ENCODE measurements around the gene NOL4L. TPM values are rescaled to one million over a fixed set of nuclear protein-coding genes. Genes with fewer than 3 reads are reported as not detected.

NOL4L gene
- total RNA-seq, 1 donor from 2014 or later, result 37.7 TPM

DNA sequence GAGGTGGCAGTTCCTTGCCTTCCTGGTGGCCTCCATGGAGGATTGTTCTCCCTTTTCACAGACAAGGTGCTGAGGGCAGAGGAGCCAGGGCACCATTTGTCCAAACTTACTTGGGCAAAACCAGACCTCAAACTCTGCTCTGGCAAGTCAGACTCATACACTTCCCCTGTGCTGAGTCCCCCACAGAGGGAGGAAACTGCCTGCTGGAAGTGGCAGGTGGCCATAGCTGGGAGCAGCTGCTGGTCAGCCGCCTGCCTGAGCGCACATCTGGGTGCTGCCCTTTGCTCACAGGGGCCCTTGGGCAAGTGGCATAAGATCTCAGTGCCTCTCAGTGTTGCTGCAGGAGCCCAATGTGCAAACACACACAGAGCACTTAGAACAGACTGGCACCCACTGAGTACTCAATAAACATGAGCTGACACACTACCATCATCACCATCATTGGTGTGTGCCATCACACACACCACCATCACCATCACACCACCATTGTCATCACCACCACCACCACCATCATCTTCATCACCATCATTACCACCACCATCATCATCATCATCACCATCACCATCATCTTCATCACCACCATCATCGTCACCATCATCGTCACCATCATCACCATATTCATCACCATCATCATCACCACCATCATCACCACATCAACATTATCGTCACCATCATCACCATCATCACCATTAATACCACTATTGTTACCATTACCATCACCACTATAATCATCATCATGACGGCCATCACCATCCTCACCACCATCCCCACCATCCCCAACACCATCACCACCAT lies 17.6 kb downstream of the NOL4L start:
- H3K27ac Mint-ChIP-seq (ENCODE audit: unreplicated experiment), result no peak overlapping the region
- TF ChIP-seq, protein P1, sequence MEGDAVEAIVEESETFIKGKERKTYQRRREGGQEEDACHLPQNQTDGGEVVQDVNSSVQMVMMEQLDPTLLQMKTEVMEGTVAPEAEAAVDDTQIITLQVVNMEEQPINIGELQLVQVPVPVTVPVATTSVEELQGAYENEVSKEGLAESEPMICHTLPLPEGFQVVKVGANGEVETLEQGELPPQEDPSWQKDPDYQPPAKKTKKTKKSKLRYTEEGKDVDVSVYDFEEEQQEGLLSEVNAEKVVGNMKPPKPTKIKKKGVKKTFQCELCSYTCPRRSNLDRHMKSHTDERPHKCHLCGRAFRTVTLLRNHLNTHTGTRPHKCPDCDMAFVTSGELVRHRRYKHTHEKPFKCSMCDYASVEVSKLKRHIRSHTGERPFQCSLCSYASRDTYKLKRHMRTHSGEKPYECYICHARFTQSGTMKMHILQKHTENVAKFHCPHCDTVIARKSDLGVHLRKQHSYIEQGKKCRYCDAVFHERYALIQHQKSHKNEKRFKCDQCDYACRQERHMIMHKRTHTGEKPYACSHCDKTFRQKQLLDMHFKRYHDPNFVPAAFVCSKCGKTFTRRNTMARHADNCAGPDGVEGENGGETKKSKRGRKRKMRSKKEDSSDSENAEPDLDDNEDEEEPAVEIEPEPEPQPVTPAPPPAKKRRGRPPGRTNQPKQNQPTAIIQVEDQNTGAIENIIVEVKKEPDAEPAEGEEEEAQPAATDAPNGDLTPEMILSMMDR (IDR thresholded peaks at IDR 0.05), result no peak
- DNase-seq (ENCODE audit: low spot score), result no peak
- peaks cover 29% of the 10 kb centered on the region for H3K4me1 Mint-ChIP-seq (ENCODE audit: low read depth)
- no peaks in the 10 kb centered on the region for H3K27me3 Mint-ChIP-seq (ENCODE audit: low read depth)
- H3K36me3 Mint-ChIP-seq (ENCODE audit: low read depth), result no peaks in the 10 kb centered on the region
- no peaks in the 10 kb centered on the region for H3K9me3 Mint-ChIP-seq (ENCODE audit: low read depth)
- H3K4me3 Mint-ChIP-seq (ENCODE audit: unreplicated experiment), result no peak overlapping the region

DNA sequence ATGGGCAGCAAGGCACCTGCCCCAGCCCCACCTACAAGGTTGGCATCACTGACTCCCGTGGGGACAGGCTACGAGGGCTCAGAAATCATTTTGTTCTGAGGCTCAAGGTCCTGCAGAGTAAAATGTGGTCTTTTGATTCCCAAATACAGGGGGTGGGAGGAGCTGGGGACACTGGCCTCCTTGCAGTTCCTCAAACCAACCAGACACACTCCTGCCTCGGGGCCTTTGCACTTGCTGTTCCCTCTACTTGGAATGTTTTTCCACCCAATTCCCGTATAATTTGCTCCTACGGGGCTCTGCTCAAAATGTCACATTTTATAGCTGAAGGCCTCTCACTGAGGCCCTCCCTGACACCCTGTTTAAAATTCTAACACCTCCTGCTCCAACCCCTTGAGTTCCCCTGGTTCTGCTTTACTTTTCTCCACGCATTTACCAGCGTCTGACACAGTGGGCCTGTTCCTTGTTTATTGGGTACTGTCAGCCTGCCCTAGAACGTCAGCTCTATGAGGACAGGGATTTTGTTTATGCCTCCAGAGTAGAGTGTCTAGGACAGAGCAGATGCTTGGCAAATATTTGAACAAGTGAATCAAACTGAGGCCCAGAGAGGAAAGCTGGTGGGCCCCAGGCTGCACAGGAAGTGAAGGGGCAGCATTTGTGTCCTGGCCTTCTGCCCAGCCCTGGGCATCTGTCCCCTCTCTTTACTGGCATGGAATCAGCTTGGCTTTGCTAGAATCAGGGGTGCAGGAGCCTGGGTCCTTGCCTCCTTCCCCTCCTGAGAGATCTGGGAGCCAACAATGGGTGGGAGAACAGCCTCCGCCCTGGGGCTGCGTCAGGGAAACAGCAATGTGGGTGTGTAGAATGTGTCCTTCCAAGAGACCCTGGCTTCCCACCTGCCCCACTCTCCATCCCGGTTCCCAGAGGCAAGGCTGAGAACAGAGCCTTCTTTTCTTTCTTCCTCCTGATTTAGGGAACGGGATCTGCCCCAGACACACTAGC lies 18.5 kb downstream of the NOL4L start:
- Mint-ChIP-seq H3K4me3 (ENCODE audit: unreplicated experiment) (no peak overlapping the region), H3K9me3 (ENCODE audit: low read depth) (no peaks in the 10 kb centered on the region), H3K4me1 (ENCODE audit: low read depth) (peaks cover 35% of the 10 kb centered on the region), H3K27ac (ENCODE audit: unreplicated experiment) (no peak overlapping the region), H3K36me3 (ENCODE audit: low read depth) (no peaks in the 10 kb centered on the region), H3K27me3 (ENCODE audit: low read depth) (no peaks in the 10 kb centered on the region)
- TF ChIP-seq, protein P1 (IDR thresholded peaks at IDR 0.05), result no peak
- DNase-seq (ENCODE audit: low spot score), result no peak

DNA sequence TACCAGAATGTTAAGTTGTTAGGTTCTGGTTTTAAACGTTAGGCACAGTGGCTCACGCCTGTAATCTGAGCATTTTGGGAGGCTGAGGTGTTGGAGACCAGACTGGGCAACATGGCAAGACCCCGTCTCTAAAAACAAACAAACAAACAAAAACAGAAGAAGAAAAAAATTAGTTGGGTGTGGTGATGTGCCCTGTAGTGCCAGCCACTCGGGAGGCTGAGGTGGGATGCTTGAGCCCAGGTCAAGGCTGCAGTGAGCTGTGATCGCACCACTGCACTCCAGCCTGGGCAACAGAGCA lies 19.4 kb downstream of the NOL4L start:
- H3K4me3 Mint-ChIP-seq (ENCODE audit: unreplicated experiment), result no peak overlapping the region
- TF ChIP-seq, protein P1 (IDR thresholded peaks at IDR 0.05), result no peak
- DNase-seq (ENCODE audit: low spot score), result no peak
- H3K27me3 Mint-ChIP-seq (ENCODE audit: low read depth), result no peaks in the 10 kb centered on the region
- no peaks in the 10 kb centered on the region for H3K9me3 Mint-ChIP-seq (ENCODE audit: low read depth)
- no peaks in the 10 kb centered on the region for H3K36me3 Mint-ChIP-seq (ENCODE audit: low read depth)
- H3K4me1 Mint-ChIP-seq (ENCODE audit: low read depth), result peaks cover 38% of the 10 kb centered on the region
- H3K27ac Mint-ChIP-seq (ENCODE audit: unreplicated experiment), result no peak overlapping the region

DNA sequence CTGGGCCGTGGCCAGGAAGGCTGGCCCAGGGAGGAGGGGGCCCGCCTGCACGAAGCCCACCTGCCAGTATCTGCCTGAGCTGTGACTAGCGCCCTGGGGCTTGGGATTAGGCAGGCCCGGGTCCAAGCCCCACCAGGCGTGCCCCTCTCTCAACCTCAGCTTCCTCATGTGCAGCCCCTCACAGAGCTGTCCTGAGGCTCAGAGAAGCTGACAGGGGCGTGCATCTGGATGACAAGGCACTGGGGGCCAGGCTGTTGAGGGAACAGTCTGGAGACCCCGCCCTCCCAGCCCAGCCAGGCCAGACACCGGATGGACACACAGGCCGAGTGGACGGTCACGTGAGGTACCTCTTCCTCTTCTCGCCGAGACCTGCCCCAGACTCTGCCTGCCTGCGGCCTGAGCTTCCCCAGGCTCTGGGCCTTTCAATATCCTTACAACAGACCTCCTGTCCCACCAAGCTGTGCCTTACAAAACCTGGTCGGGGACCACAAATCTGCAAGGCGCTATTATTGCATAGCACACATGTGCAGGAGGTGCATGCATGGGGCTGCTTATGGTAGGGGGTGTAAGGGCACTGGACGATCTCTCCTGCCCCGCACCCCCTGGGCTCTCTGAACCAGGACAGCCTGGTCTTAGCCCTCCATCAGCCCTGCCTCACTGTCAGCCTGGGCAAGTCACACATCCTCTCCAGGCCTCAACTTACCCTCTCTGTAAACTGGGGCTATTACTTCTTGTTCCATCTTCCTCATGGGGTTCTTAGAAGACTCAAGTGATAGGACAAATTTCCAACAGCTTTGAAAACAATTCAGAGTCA lies 20.0 kb downstream of the NOL4L start:
- H3K9me3 Mint-ChIP-seq (ENCODE audit: low read depth), result no peaks in the 10 kb centered on the region

More for the DNA sequence above, 20.0 kb downstream of the NOL4L start:
- Mint-ChIP-seq H3K4me3 (ENCODE audit: unreplicated experiment) (no peak overlapping the region), H3K36me3 (ENCODE audit: low read depth) (no peaks in the 10 kb centered on the region), H3K4me1 (ENCODE audit: low read depth) (peaks cover 38% of the 10 kb centered on the region), H3K27me3 (ENCODE audit: low read depth) (no peaks in the 10 kb centered on the region), H3K27ac (ENCODE audit: unreplicated experiment) (no peak overlapping the region)
- DNase-seq (ENCODE audit: low spot score), result no peak
- TF ChIP-seq, protein P1 (IDR thresholded peaks at IDR 0.05), result no peak

Measured in chondrocyte (in vitro differentiated cells).